Measurements from ENCODE around the gene PTPRN2.
A peak's percentile ranks its signal among the peaks of the same experiment; 100 is the strongest.
"Not testable (repeated sequence)": the region's sequence is repeated elsewhere in the genome, so short reads cannot be mapped to it uniquely, and the experiment has no call there.

The PTPRN2 gene

GRCh38 chr7:157784041-157784835 is 803.4 kb downstream of the PTPRN2 start:
- H3K4me3 ChIP-seq (ENCODE audit: low read depth, low read length): no peak overlapping the region
- TF ChIP-seq CTCF (IDR thresholded peaks at IDR 0.05; ENCODE audit: low read depth, low read length, missing control alignments): no peak
- in situ Hi-C loops (cut with HindIII; ENCODE audit: low sequenced_read_pairs): no loop called here
- DNase-seq (ENCODE audit: low read depth): no peak

- no peak overlapping the region for H3K4me3 ChIP-seq (ENCODE audit: low read depth, low read length)
- DNase-seq (ENCODE audit: low read depth): peak; percentile 34
- in situ Hi-C loops (cut with HindIII; ENCODE audit: low sequenced_read_pairs): no loop called here
- no peak for TF ChIP-seq CTCF (IDR thresholded peaks at IDR 0.05; ENCODE audit: low read depth, low read length, missing control alignments)
These were observed 805.6 kb downstream of the PTPRN2 start for GRCh38 chr7:157782041-157782440.

GRCh38 chr7:157780721-157781120 is 806.9 kb downstream of the PTPRN2 start:
- H3K4me3 ChIP-seq (ENCODE audit: low read depth, low read length): no peak overlapping the region
- no peak for DNase-seq (ENCODE audit: low read depth)
- in situ Hi-C loops (cut with HindIII; ENCODE audit: low sequenced_read_pairs): no loop called here
- TF ChIP-seq CTCF (IDR thresholded peaks at IDR 0.05; ENCODE audit: low read depth, low read length, missing control alignments): no peak

- no peak for TF ChIP-seq CTCF (IDR thresholded peaks at IDR 0.05; ENCODE audit: low read depth, low read length, missing control alignments)
- DNase-seq (ENCODE audit: low read depth): no peak
- H3K4me3 ChIP-seq (ENCODE audit: low read depth, low read length): no peak overlapping the region
- in situ Hi-C loops (cut with HindIII; ENCODE audit: low sequenced_read_pairs): no loop called here
These were observed 807.3 kb downstream of the PTPRN2 start for GRCh38 chr7:157780312-157780711.

- no peak overlapping the region for H3K4me3 ChIP-seq (ENCODE audit: low read depth, low read length)
- no peak for TF ChIP-seq CTCF (IDR thresholded peaks at IDR 0.05; ENCODE audit: low read depth, low read length, missing control alignments)
- no peak for DNase-seq (ENCODE audit: low read depth)
- in situ Hi-C loops (cut with HindIII; ENCODE audit: low sequenced_read_pairs): no loop called here
These were observed 808.4 kb downstream of the PTPRN2 start for GRCh38 chr7:157779206-157779605.

- in situ Hi-C loops (cut with HindIII; ENCODE audit: low sequenced_read_pairs); H3K4me3 ChIP-seq (ENCODE audit: low read depth, low read length); DNase-seq (ENCODE audit: low read depth): not testable (repeated sequence)
These were observed 810.3 kb downstream of the PTPRN2 start for GRCh38 chr7:157777194-157777762.

All from astrocyte of the cerebellum (primary cell).